Measurements from ENCODE around the gene TUBGCP3.

DNA sequence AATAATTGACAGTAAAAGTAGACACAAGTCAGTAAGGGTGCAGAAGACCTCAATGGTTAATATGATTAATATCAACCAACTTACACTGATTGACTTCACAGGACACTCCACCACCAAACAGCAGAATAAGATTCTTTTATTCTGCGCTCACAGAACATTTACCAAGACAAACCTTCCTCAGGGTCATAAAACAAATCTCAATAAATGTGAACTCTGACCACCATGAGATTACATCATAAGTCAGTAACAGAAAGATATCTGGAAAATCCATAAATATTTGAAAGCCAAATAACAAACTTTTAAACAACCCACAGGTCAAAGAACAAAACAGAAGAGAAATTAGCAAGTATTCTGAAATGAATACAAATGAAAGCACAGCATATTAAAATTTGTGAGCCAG, 112.1 kb downstream of the TUBGCP3 start:
- TF ChIP-seq POLR2AphosphoS5 (IDR thresholded peaks at IDR 0.05; ENCODE audit: low read depth, low read length) (no peak), POLR2A (IDR thresholded peaks at IDR 0.05; ENCODE audit: low read depth, low read length) (no peak)
